K562 (cell line): ENCODE measurements around the gene KIN. TPM values are rescaled to one million over a fixed set of nuclear protein-coding genes. Genes with fewer than 3 reads are reported as not detected.

ENCODE experiments used
- ARID1B ChIP-seq: fragments of 450-650 bp; IDR thresholded peaks from 2 replicates; pipeline ENCODE4 v1.6.1; 2016; ENCODE audit warnings: antibody characterized with exemption, mild to moderate bottlenecking, inconsistent platforms
- C11orf30 ChIP-seq: fragments of 450-650 bp; IDR thresholded peaks from 2 replicates; pipeline ENCODE4 v1.6.1; 2016; ENCODE audit warnings: low read depth, mild to moderate bottlenecking
- FOXM1 ChIP-seq, 2 experiments: fragments of 450-650 bp in 1 of 2; sonication (generic) in 1 of 2; formaldehyde crosslinking in 1 of 2; IDR thresholded peaks; 2 replicates each; pipeline versions ENCODE4 v1.6.1 to v1.9.0; 2017 to 2022; ENCODE audit warnings: low read depth in 2 of 2, mild to moderate bottlenecking in 2 of 2, missing genetic modification reagents in 1 of 2, moderate library complexity in 1 of 2
- HES1 ChIP-seq: fragments of 450-650 bp; IDR thresholded peaks from 2 replicates; pipeline ENCODE4 v1.6.1; 2016; ENCODE audit warnings: low read depth, mild to moderate bottlenecking, moderate library complexity
- NBN ChIP-seq: fragments of 450-650 bp; IDR thresholded peaks from 2 replicates; pipeline ENCODE4 v1.6.1; 2016; ENCODE audit warnings: low read depth, mild to moderate bottlenecking
- NCOA6 ChIP-seq: fragments of 450-650 bp; IDR thresholded peaks from 2 replicates; pipeline ENCODE4 v1.6.1; 2017; ENCODE audit warnings: mild to moderate bottlenecking
- NR2C2 ChIP-seq, 2 experiments: fragments of 200-800 bp in 1 of 2; sonication (Bioruptor generic) in 1 of 2; sonication (generic) in 1 of 2; formaldehyde crosslinking in 1 of 2; IDR thresholded peaks; 2 replicates each; pipeline versions ENCODE4 v1.6.1 to v1.8.0; 2016 to 2022; ENCODE audit warnings: mild to moderate bottlenecking in 1 of 2, missing compliant biosample characterization in 1 of 2, missing genetic modification characterization in 1 of 2, missing genetic modification reagents in 1 of 2
- PHB2 ChIP-seq: fragments of 450-650 bp; IDR thresholded peaks from 2 replicates; pipeline ENCODE4 v1.6.1; 2017; ENCODE audit warnings: low read depth
- SMARCA4 ChIP-seq: fragments of 450-650 bp; IDR thresholded peaks from 2 replicates; pipeline ENCODE4 v1.6.1; 2016
- SMC3 ChIP-seq: conservative IDR thresholded peaks from 2 replicates; pipeline ENCODE4 v1.6.1; 2011; ENCODE audit warnings: low read depth, low read length, improper control_type of control experiment; ENCODE audit not compliant: insufficient read depth
- STAT5B ChIP-seq: fragments of 250-450 bp; sonication (Bioruptor Pico); IDR thresholded peaks from 2 replicates; pipeline ENCODE4 v1.8.0; 2021; ENCODE audit warnings: mild to moderate bottlenecking, inconsistent platforms
- ZC3H8 ChIP-seq: fragments of 450-650 bp; IDR thresholded peaks from 2 replicates; pipeline ENCODE4 v1.6.1; 2017
- ZNF174 ChIP-seq: fragments of 250-450 bp; sonication (Bioruptor Pico); IDR thresholded peaks from 2 replicates; pipeline ENCODE4 v1.4.0; 2020; ENCODE audit warnings: mild to moderate bottlenecking
- polyA plus RNA-seq, 8 experiments: library from polyadenylated mRNA; depleted of rRNA in 4 of 8; stranded (reverse) in 5 of 8; unstranded in 3 of 8; fragments of >200 nt; fragmentation: Nextera tagmentation in 2 of 8; fragmentation: Illumina TruSeq in 1 of 8; extraction: Ambion mirVana in 2 of 8; extraction: Trizol in 1 of 8; gene quantifications; 2 replicates each; pipeline versions ENCODE4 v1.2.1 to v1.2.3, GENCODE V29; 2011 to 2014; ENCODE audit warnings: inconsistent platforms in 1 of 8, missing spikeins in 1 of 8
- total RNA-seq, 7 experiments: library from RNA; depleted of rRNA in 6 of 7; stranded (reverse); fragments of >200 nt in 6 of 7; fragmentation: Illumina TruSeq in 2 of 7; extraction: Trizol in 2 of 7; gene quantifications; 2 replicates each; pipeline versions ENCODE4 v1.2.1 to v1.2.3, GENCODE V29; 2011 to 2021; ENCODE audit warnings: low replicate concordance in 1 of 7
- TF ChIP-seq, protein P1 (sequence below): conservative IDR thresholded peaks from 2 replicates; pipeline ENCODE4 v1.6.1; 2011; ENCODE audit warnings: low read depth, mild to moderate bottlenecking, low read length; ENCODE audit not compliant: control insufficient read depth

KIN gene
- total and polyA plus RNA-seq, 9 of the 15 experiments (the other 6 are each of a cell fraction or from before 2014, with no cell fraction given): 11.7 to 35.6 (median 16.0) TPM

- TF ChIP-seq FOXM1 (IDR thresholded peaks at IDR 0.05; ENCODE audit: low read depth) (0 out of 2 replicates have a peak, but pooled peaks have one; percentile 13), FOXM1 (CRISPR knock-in tag; IDR thresholded peaks at IDR 0.05; ENCODE audit: low read depth) (no peak), C11orf30 (peak; percentile 65), ZC3H8 (no peak), STAT5B (CRISPR knock-in tag) (no peak), SMC3 (no peak), NR2C2 (CRISPR knock-in tag; IDR thresholded peaks at IDR 0.05) (no peak), NR2C2 (tag; IDR thresholded peaks at IDR 0.05) (no peak), NCOA6 (no peak), HES1 (no peak), SMARCA4 (peak; percentile 51; the same call in 1 of the 2 replicates), NBN (no peak), ZNF174 (CRISPR knock-in tag) (no peak), PHB2 (no peak), ARID1B (0 out of 2 replicates have a peak, but pooled peaks have one; percentile 34)
- TF ChIP-seq, protein P1, sequence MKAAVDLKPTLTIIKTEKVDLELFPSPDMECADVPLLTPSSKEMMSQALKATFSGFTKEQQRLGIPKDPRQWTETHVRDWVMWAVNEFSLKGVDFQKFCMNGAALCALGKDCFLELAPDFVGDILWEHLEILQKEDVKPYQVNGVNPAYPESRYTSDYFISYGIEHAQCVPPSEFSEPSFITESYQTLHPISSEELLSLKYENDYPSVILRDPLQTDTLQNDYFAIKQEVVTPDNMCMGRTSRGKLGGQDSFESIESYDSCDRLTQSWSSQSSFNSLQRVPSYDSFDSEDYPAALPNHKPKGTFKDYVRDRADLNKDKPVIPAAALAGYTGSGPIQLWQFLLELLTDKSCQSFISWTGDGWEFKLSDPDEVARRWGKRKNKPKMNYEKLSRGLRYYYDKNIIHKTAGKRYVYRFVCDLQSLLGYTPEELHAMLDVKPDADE: no peak
These were observed 23.9 kb downstream of the KIN start (continued) for GRCh38 chr10:7763929-7764328.
